ENCODE measurements around the gene LPCAT4. TPM values are rescaled to one million over a fixed set of nuclear protein-coding genes. Genes with fewer than 3 reads are reported as not detected.
A peak's percentile ranks its signal among the peaks of the same experiment; 100 is the strongest.

LPCAT4 gene
- total RNA-seq, 1 donor from 2014 or later, result 33.2 TPM

GRCh38 chr15:34323217-34323616 is 43.8 kb downstream of the LPCAT4 start:
- DNase-seq (ENCODE audit: low read depth), result no peak
- no peak for TF ChIP-seq CTCF (conservative IDR thresholded peaks at IDR 0.05; ENCODE audit: low read depth, low read length)
- H3K4me3 ChIP-seq (ENCODE audit: low read depth, low read length), result no peak overlapping the region

- H3K4me3 ChIP-seq (ENCODE audit: low read depth, low read length), result peak overlapping the region; percentile 62
- peak; percentile 54 for DNase-seq (ENCODE audit: low read depth)
- no peak for TF ChIP-seq CTCF (conservative IDR thresholded peaks at IDR 0.05; ENCODE audit: low read depth, low read length)
Observed at GRCh38 chr15:34318277-34319079, 48.5 kb downstream of the LPCAT4 start.

GRCh38 chr15:34314491-34315490 is 52.2 kb downstream of the LPCAT4 start:
- H3K4me3 ChIP-seq (ENCODE audit: low read depth, low read length), result no peak overlapping the region
- no peak for DNase-seq (ENCODE audit: low read depth)
- TF ChIP-seq CTCF (conservative IDR thresholded peaks at IDR 0.05; ENCODE audit: low read depth, low read length), result no peak

- no peak for TF ChIP-seq CTCF (conservative IDR thresholded peaks at IDR 0.05; ENCODE audit: low read depth, low read length)
- H3K4me3 ChIP-seq (ENCODE audit: low read depth, low read length), result no peak overlapping the region
- DNase-seq (ENCODE audit: low read depth), result no peak
Observed at GRCh38 chr15:34311563-34311962, 55.4 kb downstream of the LPCAT4 start.

Other genes starting within 250 kb of the LPCAT4 start
- 35.5 and 49.3 TPM in 2 replicates for gene KATNBL1, start 157.1 kb downstream of the LPCAT4 start, total RNA-seq
- gene EMC4, start 142.2 kb downstream of the LPCAT4 start, total RNA-seq, result 221 and 224 TPM in 2 replicates
- 4.8 and 8.3 TPM in 2 replicates for gene SLC12A6, start 29.4 kb downstream of the LPCAT4 start, total RNA-seq
- gene NOP10, start 24.1 kb downstream of the LPCAT4 start, total RNA-seq, result 319 TPM in 2 replicates
- not detected in 2 replicates for gene NUTM1, start 23.9 kb downstream of the LPCAT4 start, total RNA-seq
- 5.8 and 14.3 TPM in 2 replicates for gene GOLGA8A, start 70.6 kb upstream of the LPCAT4 start, total RNA-seq
- 20.4 and 56.4 TPM in 2 replicates for gene GOLGA8B, start 216.5 kb upstream of the LPCAT4 start, total RNA-seq